Loucy (cell line): Measurements from ENCODE around the gene SLC6A19.

Experiments
- EZH2phosphoT487 ChIP-seq: fragments of 200-600 bp; IDR thresholded peaks from 2 replicates; pipeline ENCODE4 v1.6.1; 2018; ENCODE audit warnings: antibody characterized with exemption, mild to moderate bottlenecking, moderate library complexity, borderline replicate concordance
- TF ChIP-seq, protein P1 (sequence below): fragments of 200-600 bp; sonication (generic); conservative IDR thresholded peaks from 2 replicates; pipeline ENCODE4 v1.5.1; 2014; ENCODE audit warnings: mild to moderate bottlenecking, antibody characterized with exemption, low read length

DNA sequence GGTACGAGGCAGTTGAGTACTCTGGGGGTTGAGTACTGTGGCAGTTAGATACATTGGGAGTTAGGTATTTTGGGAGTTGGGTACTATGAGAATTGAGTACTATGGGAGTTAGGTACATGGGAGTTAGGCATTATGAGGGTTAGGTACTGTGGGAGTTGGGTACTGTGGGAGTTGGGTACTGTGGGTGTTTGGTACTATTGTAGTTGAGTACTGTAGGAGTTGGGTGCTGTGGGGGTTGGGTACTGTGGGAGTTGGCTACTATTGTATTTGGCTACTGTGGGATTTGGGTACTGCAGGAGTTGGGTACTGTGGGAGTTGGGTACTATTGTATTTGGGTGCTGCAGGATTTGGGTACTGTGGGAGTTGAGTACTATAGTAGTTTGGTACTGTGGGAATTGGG is 4.8 kb upstream of the SLC6A19 start:
- TF ChIP-seq, protein P1, sequence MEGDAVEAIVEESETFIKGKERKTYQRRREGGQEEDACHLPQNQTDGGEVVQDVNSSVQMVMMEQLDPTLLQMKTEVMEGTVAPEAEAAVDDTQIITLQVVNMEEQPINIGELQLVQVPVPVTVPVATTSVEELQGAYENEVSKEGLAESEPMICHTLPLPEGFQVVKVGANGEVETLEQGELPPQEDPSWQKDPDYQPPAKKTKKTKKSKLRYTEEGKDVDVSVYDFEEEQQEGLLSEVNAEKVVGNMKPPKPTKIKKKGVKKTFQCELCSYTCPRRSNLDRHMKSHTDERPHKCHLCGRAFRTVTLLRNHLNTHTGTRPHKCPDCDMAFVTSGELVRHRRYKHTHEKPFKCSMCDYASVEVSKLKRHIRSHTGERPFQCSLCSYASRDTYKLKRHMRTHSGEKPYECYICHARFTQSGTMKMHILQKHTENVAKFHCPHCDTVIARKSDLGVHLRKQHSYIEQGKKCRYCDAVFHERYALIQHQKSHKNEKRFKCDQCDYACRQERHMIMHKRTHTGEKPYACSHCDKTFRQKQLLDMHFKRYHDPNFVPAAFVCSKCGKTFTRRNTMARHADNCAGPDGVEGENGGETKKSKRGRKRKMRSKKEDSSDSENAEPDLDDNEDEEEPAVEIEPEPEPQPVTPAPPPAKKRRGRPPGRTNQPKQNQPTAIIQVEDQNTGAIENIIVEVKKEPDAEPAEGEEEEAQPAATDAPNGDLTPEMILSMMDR = no peak
- no peak for TF ChIP-seq EZH2phosphoT487
